ENCODE measurements around the gene INPP5J.

INPP5J gene

GRCh38 chr22:31135706-31136105 is 12.9 kb downstream of the INPP5J start:
- no peak for TF ChIP-seq ZNF274 (IDR thresholded peaks at IDR 0.05; ENCODE audit: low read depth, low read length)
- no peak overlapping the region for H3K4me3 ChIP-seq (ENCODE audit: low read length)

DNA sequence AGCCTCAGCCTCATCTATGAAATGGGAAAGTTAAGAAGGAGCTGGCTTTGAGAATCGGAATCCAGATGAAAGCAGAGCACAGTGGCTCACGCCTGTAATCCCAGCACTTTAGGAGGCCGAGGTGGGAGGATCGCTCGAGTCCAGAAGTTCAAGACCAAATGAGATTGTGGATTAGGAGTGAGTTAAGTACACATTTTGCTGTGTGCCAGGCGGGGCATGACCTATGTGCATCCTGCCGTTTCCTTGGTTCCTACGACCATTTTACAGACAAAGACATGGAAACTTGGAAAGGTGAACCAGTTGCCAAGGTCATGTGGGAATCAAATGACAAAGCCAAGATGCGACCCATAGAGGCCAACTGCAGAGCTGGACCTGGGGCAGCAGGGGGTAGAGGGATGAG is 13.4 kb downstream of the INPP5J start:
- TF ChIP-seq ZNF274 (IDR thresholded peaks at IDR 0.05; ENCODE audit: low read depth, low read length): no peak
- H3K4me3 ChIP-seq (ENCODE audit: low read length): no peak overlapping the region

- no peak overlapping the region for H3K4me3 ChIP-seq (ENCODE audit: low read length)
- no peak for TF ChIP-seq ZNF274 (IDR thresholded peaks at IDR 0.05; ENCODE audit: low read depth, low read length)
Observed at GRCh38 chr22:31136711-31137110, 13.9 kb downstream of the INPP5J start.

DNA sequence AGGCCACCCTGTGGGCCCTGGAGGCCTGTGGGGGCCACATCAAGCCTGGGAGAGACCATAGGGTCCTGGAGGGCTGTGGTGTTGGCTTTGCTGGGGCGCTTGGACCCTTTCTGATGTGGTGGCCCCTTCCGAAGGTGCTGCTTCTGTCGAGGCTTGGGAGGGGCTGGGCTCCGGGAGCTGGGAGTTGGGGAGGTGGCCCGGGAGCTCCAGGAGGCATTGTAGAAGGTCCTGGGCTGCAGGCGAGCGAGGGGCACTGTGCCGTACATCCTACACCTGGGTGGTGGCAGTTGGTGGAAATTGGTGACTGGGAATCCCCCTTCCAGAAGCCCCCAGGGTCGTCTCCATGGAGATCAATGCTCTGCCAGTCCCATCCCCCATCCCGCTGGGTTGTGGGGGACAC is 15.0 kb downstream of the INPP5J start:
- no peak for TF ChIP-seq ZNF274 (IDR thresholded peaks at IDR 0.05; ENCODE audit: low read depth, low read length)
- no peak overlapping the region for H3K4me3 ChIP-seq (ENCODE audit: low read length)

GRCh38 chr22:31138126-31138525 is 15.4 kb downstream of the INPP5J start:
- H3K4me3 ChIP-seq (ENCODE audit: low read length): no peak overlapping the region
- TF ChIP-seq ZNF274 (IDR thresholded peaks at IDR 0.05; ENCODE audit: low read depth, low read length): no peak

DNA sequence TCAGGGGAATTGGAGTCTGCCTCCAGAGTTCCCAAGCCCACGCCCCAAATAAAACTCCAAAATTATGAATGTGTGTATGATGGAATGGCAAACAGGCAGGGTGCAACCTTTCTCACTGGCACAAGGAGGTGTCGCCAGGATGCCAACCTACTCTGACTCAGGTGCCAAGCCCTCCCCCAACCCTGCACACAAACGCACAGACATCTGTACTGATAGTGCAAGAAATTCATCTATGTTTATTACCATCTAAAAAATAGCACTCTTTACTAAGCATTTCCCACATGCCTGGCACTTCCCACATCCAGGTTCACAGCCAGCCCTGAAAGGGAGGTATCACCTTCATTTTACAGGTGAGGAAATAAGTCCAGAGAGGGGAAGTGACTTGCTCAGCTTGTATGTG is 16.3 kb downstream of the INPP5J start:
- no peak overlapping the region for H3K4me3 ChIP-seq (ENCODE audit: low read length)
- TF ChIP-seq ZNF274 (IDR thresholded peaks at IDR 0.05; ENCODE audit: low read depth, low read length): no peak

- TF ChIP-seq ZNF274 (IDR thresholded peaks at IDR 0.05; ENCODE audit: low read depth, low read length): no peak
- no peak within 1 kb of the TSS for H3K4me3 ChIP-seq (ENCODE audit: low read length)
Observed at GRCh38 chr22:31139866-31140716, 17.3 kb downstream of the INPP5J start, which contains the start of gene PLA2G3. Gene PLA2G3, minus strand, starts transcription at chr22:31140508. Its CDS starts 154 bp downstream, at chr22:31140354.

DNA sequence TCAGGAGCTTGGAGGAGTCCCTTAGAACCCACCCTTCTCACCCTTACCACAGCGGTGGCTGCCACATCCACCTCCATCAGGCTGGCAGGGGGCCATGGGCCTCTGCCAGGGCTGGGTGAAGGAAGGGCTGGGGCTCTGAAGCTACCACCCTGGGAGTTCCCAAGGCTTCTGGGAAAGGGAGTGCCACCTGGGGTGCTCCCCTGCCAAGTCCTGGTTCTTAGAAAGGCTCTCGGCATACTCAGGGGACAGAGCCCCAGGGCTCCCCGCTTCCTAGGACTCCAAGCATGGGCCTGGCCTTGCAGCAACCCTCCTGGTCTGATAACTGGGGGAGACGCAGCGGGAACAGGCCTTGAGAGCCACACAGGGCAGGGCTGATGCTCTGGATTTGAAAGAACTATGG is 18.0 kb downstream of the INPP5J start:
- H3K4me3 ChIP-seq (ENCODE audit: low read length): no peak overlapping the region

GRCh38 chr22:31141551-31141950 is 18.8 kb downstream of the INPP5J start:
- H3K4me3 ChIP-seq (ENCODE audit: low read length): no peak overlapping the region
- no peak for TF ChIP-seq ZNF274 (IDR thresholded peaks at IDR 0.05; ENCODE audit: low read depth, low read length)

More for the DNA sequence above, 18.0 kb downstream of the INPP5J start:
- TF ChIP-seq ZNF274 (IDR thresholded peaks at IDR 0.05; ENCODE audit: low read depth, low read length): no peak

DNA sequence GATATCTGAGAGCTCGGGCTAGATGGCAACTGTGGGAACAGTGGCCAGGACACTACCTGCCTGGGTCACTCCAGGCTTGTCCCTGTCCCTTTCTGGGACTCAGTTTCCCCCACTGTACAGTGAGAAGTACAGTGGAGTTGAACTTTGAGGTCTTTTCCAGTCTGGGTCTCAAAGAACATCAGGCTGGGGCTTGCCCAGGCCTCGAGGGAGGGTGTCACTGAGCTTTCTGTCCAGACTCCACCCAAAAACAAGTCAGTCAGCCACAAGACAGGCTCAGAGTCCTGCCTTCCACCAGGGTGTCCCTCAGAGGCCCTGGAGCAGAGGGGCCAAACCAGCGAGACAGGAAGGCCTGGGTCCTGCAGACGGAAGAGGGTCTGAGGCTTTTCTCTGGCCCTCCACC is 19.5 kb downstream of the INPP5J start:
- no peak for TF ChIP-seq ZNF274 (IDR thresholded peaks at IDR 0.05; ENCODE audit: low read depth, low read length)
- H3K4me3 ChIP-seq (ENCODE audit: low read length): no peak overlapping the region

GRCh38 chr22:31143038-31143437 is 20.3 kb downstream of the INPP5J start:
- TF ChIP-seq ZNF274 (IDR thresholded peaks at IDR 0.05; ENCODE audit: low read depth, low read length): no peak
- no peak overlapping the region for H3K4me3 ChIP-seq (ENCODE audit: low read length)

- H3K4me3 ChIP-seq (ENCODE audit: low read length): no peak overlapping the region
- TF ChIP-seq ZNF274 (IDR thresholded peaks at IDR 0.05; ENCODE audit: low read depth, low read length): no peak
Observed at GRCh38 chr22:31143537-31143936, 20.8 kb downstream of the INPP5J start.

GRCh38 chr22:31144223-31144622 is 21.5 kb downstream of the INPP5J start:
- no peak overlapping the region for H3K4me3 ChIP-seq (ENCODE audit: low read length)
- no peak for TF ChIP-seq ZNF274 (IDR thresholded peaks at IDR 0.05; ENCODE audit: low read depth, low read length)

- no peak for TF ChIP-seq ZNF274 (IDR thresholded peaks at IDR 0.05; ENCODE audit: low read depth, low read length)
- no peak overlapping the region for H3K4me3 ChIP-seq (ENCODE audit: low read length)
Observed at GRCh38 chr22:31148488-31148887, 25.7 kb downstream of the INPP5J start.

GRCh38 chr22:31148953-31149627 is 26.3 kb downstream of the INPP5J start:
- no peak overlapping the region for H3K4me3 ChIP-seq (ENCODE audit: low read length)
- no peak for TF ChIP-seq ZNF274 (IDR thresholded peaks at IDR 0.05; ENCODE audit: low read depth, low read length)
